Central memory CD4-positive, alpha-beta T cell (primary cell): Measurements from ENCODE around the gene SPDYE16.
A peak's percentile ranks its signal among the peaks of the same experiment; 100 is the strongest.
"Not testable (repeated sequence)": the region's sequence is repeated elsewhere in the genome, so short reads cannot be mapped to it uniquely, and the experiment has no call there.

Experiments used
- DNase-seq: peaks from one replicate; pipeline ENCODE4 v3.0.0; 2022

Gene SPDYE16

GRCh38 chr7:76504351-76505167, 38.5 kb downstream of the SPDYE16 start:
- not testable (repeated sequence) for DNase-seq

- not testable (repeated sequence) for DNase-seq
These were observed 39.9 kb downstream of the SPDYE16 start for GRCh38 chr7:76503244-76503643.

- DNase-seq, result not testable (repeated sequence)
These were observed 40.3 kb downstream of the SPDYE16 start for GRCh38 chr7:76502836-76503235.

- DNase-seq, result not testable (repeated sequence)
These were observed 40.9 kb downstream of the SPDYE16 start for GRCh38 chr7:76502224-76502623.

- not testable (repeated sequence) for DNase-seq
These were observed 43.2 kb downstream of the SPDYE16 start for GRCh38 chr7:76499924-76500241.

- not testable (repeated sequence) for DNase-seq
These were observed 43.7 kb downstream of the SPDYE16 start for GRCh38 chr7:76499201-76499923.

GRCh38 chr7:76498583-76499200, 44.4 kb downstream of the SPDYE16 start:
- DNase-seq, result not testable (repeated sequence)

GRCh38 chr7:76497918-76498582, 45.0 kb downstream of the SPDYE16 start:
- DNase-seq, result not testable (repeated sequence)

- DNase-seq, result not testable (repeated sequence)
These were observed 47.4 kb downstream of the SPDYE16 start for GRCh38 chr7:76495717-76496116.

- DNase-seq, result not testable (repeated sequence)
These were observed 51.0 kb downstream of the SPDYE16 start for GRCh38 chr7:76492139-76492538.

- not testable (repeated sequence) for DNase-seq
These were observed 55.1 kb downstream of the SPDYE16 start for GRCh38 chr7:76487969-76488368.

- DNase-seq, result peak; percentile 26
These were observed 56.5 kb downstream of the SPDYE16 start for GRCh38 chr7:76486618-76487017.

GRCh38 chr7:76485822-76486610, 57.1 kb downstream of the SPDYE16 start:
- not testable (repeated sequence) for DNase-seq

- DNase-seq, result not testable (repeated sequence)
These were observed 58.6 kb downstream of the SPDYE16 start for GRCh38 chr7:76484456-76484855.

- DNase-seq, result not testable (repeated sequence)
These were observed 60.0 kb downstream of the SPDYE16 start for GRCh38 chr7:76483081-76483480.

GRCh38 chr7:76482660-76483059, 60.4 kb downstream of the SPDYE16 start:
- not testable (repeated sequence) for DNase-seq
